ENCODE measurements around the gene OR6Y1. TPM values are rescaled to one million over a fixed set of nuclear protein-coding genes. Genes with fewer than 3 reads are reported as not detected.

OR6Y1 gene
- polyA plus RNA-seq, 1 of the 3 experiments (the other 2 are of a cell fraction) = not detected

DNA sequence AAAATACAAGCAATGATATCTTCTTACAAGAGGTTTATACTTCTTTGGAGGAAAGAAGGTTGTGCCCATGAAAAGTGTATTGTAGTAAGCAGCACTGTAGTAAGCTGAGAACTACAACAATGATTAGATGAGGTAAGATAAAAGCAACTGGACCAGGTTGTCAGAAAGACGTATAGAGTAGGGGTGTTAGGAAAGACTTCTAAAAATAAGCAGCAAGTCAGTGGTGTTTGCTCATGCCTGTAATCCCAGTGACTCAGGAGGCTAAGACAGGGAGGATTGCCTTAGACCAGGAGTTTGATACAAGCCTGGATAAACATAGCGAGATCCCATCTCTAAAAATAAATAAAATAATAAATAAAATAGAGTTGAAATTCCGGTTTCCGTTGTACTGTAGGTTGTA, 29.8 kb upstream of the OR6Y1 start:
- H3F3A ChIP-seq (replicated peaks; ENCODE audit: insufficient read depth) = no peaks in the 10 kb centered on the region
- H3K9ac ChIP-seq = no peak overlapping the region
- H3K4me2 ChIP-seq = no peak overlapping the region
- no peaks in the 10 kb centered on the region for H3K4me1 ChIP-seq (ENCODE audit: control insufficient read depth in 1 of 2, insufficient read depth in 2 of 2, low read depth in 1 of 2, low read length in 1 of 2)
- H2AFZ ChIP-seq (ENCODE audit: low read depth) = no peak overlapping the region
- POLR2A ChIA-PET = no interaction called here
- no peak overlapping the region for H3K27ac ChIP-seq (ENCODE audit: low read depth in 2 of 2, low read length in 1 of 2)
- no peaks in the 10 kb centered on the region for H3K36me3 ChIP-seq (replicated peaks in 1 of 2; ENCODE audit: control insufficient read depth in 1 of 2, insufficient read depth in 2 of 2, low read length in 1 of 2)
- DNase-seq = no peak
- CTCF ChIA-PET = no interaction called here
- TF ChIP-seq, protein P1, sequence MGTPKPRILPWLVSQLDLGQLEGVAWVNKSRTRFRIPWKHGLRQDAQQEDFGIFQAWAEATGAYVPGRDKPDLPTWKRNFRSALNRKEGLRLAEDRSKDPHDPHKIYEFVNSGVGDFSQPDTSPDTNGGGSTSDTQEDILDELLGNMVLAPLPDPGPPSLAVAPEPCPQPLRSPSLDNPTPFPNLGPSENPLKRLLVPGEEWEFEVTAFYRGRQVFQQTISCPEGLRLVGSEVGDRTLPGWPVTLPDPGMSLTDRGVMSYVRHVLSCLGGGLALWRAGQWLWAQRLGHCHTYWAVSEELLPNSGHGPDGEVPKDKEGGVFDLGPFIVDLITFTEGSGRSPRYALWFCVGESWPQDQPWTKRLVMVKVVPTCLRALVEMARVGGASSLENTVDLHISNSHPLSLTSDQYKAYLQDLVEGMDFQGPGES (IDR thresholded peaks at IDR 0.05; ENCODE audit: low read depth, low read length) = no peak
- no peak for TF ChIP-seq TEAD4 (IDR thresholded peaks at IDR 0.05; ENCODE audit: borderline replicate concordance, insufficient read depth)
- TF ChIP-seq FOXJ3 (CRISPR knock-in tag; IDR thresholded peaks at IDR 0.05) = no peak
- no peak for TF ChIP-seq RFX5 (IDR thresholded peaks at IDR 0.05; ENCODE audit: low read length)
- TF ChIP-seq, protein P2, sequence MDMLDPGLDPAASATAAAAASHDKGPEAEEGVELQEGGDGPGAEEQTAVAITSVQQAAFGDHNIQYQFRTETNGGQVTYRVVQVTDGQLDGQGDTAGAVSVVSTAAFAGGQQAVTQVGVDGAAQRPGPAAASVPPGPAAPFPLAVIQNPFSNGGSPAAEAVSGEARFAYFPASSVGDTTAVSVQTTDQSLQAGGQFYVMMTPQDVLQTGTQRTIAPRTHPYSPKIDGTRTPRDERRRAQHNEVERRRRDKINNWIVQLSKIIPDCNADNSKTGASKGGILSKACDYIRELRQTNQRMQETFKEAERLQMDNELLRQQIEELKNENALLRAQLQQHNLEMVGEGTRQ (IDR thresholded peaks at IDR 0.05; ENCODE audit: borderline replicate concordance, low read depth, low read length) = no peak
- TF ChIP-seq EZH2phosphoT487 (IDR thresholded peaks at IDR 0.05; ENCODE audit: borderline replicate concordance, low read depth) = no peak
- TF ChIP-seq, protein P3, sequence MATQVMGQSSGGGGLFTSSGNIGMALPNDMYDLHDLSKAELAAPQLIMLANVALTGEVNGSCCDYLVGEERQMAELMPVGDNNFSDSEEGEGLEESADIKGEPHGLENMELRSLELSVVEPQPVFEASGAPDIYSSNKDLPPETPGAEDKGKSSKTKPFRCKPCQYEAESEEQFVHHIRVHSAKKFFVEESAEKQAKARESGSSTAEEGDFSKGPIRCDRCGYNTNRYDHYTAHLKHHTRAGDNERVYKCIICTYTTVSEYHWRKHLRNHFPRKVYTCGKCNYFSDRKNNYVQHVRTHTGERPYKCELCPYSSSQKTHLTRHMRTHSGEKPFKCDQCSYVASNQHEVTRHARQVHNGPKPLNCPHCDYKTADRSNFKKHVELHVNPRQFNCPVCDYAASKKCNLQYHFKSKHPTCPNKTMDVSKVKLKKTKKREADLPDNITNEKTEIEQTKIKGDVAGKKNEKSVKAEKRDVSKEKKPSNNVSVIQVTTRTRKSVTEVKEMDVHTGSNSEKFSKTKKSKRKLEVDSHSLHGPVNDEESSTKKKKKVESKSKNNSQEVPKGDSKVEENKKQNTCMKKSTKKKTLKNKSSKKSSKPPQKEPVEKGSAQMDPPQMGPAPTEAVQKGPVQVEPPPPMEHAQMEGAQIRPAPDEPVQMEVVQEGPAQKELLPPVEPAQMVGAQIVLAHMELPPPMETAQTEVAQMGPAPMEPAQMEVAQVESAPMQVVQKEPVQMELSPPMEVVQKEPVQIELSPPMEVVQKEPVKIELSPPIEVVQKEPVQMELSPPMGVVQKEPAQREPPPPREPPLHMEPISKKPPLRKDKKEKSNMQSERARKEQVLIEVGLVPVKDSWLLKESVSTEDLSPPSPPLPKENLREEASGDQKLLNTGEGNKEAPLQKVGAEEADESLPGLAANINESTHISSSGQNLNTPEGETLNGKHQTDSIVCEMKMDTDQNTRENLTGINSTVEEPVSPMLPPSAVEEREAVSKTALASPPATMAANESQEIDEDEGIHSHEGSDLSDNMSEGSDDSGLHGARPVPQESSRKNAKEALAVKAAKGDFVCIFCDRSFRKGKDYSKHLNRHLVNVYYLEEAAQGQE (IDR thresholded peaks at IDR 0.05; ENCODE audit: low read depth, low read length) = no peak
- no peak for TF ChIP-seq SMC3 (IDR thresholded peaks at IDR 0.05; ENCODE audit: low read depth, low read length)
- TF ChIP-seq, protein P4, sequence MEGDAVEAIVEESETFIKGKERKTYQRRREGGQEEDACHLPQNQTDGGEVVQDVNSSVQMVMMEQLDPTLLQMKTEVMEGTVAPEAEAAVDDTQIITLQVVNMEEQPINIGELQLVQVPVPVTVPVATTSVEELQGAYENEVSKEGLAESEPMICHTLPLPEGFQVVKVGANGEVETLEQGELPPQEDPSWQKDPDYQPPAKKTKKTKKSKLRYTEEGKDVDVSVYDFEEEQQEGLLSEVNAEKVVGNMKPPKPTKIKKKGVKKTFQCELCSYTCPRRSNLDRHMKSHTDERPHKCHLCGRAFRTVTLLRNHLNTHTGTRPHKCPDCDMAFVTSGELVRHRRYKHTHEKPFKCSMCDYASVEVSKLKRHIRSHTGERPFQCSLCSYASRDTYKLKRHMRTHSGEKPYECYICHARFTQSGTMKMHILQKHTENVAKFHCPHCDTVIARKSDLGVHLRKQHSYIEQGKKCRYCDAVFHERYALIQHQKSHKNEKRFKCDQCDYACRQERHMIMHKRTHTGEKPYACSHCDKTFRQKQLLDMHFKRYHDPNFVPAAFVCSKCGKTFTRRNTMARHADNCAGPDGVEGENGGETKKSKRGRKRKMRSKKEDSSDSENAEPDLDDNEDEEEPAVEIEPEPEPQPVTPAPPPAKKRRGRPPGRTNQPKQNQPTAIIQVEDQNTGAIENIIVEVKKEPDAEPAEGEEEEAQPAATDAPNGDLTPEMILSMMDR (IDR thresholded peaks at IDR 0.05) = no peak
- TF ChIP-seq MEF2A (IDR thresholded peaks at IDR 0.05; ENCODE audit: borderline replicate concordance, low read depth) = no peak
- no peak overlapping the region for H3K4me3 ChIP-seq (ENCODE audit: low read depth in 2 of 2, low read length in 1 of 2)
- no peaks in the 10 kb centered on the region for H4K20me1 ChIP-seq (ENCODE audit: insufficient read depth)
- H3K9me2 ChIP-seq = no peaks in the 10 kb centered on the region
- H3K27me3 ChIP-seq (ENCODE audit: insufficient read depth) = no peaks in the 10 kb centered on the region
- WGBS (ENCODE audit: low lambda C conversion rate) = 2% methylated on average over 4 of the region's 4 CpGs
- H3K79me2 ChIP-seq (ENCODE audit: insufficient read depth) = no peaks in the 10 kb centered on the region
- no peaks in the 10 kb centered on the region for H3K9me3 ChIP-seq
